Measurements from ENCODE around the gene MAB21L3. TPM values are rescaled to one million over a fixed set of nuclear protein-coding genes. Genes with fewer than 3 reads are reported as not detected.

Gene MAB21L3
- total RNA-seq, 1 donor from 2014 or later: not detected

DNA sequence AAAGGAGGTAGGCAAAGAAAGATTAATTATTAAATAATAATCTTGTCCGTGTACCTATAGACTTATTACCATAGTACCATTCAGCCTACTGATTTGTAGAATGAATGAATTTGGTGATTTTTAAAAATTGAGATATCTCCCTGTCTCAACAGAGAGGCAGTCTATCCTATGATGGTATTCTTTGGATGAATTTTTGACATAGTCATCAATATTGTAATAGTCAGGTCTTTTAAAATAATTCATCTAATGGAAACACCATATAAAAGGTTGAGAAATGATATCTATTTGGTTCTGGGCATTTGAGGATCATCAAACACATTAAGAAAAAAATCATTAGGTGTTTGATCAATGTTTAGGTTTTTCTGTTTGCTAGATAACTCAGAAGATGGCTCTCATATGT lies 35.6 kb upstream of the MAB21L3 start:
- Mint-ChIP-seq H3K27ac (no peak overlapping the region), H3K9me3 (peaks cover 6% of the 10 kb centered on the region), H3K4me1 (ENCODE audit: unreplicated experiment) (no peaks in the 10 kb centered on the region), H3K27me3 (peaks cover 3% of the 10 kb centered on the region), H3K4me3 (no peak overlapping the region), H3K36me3 (peaks cover 4% of the 10 kb centered on the region)
- TF ChIP-seq, protein P1, sequence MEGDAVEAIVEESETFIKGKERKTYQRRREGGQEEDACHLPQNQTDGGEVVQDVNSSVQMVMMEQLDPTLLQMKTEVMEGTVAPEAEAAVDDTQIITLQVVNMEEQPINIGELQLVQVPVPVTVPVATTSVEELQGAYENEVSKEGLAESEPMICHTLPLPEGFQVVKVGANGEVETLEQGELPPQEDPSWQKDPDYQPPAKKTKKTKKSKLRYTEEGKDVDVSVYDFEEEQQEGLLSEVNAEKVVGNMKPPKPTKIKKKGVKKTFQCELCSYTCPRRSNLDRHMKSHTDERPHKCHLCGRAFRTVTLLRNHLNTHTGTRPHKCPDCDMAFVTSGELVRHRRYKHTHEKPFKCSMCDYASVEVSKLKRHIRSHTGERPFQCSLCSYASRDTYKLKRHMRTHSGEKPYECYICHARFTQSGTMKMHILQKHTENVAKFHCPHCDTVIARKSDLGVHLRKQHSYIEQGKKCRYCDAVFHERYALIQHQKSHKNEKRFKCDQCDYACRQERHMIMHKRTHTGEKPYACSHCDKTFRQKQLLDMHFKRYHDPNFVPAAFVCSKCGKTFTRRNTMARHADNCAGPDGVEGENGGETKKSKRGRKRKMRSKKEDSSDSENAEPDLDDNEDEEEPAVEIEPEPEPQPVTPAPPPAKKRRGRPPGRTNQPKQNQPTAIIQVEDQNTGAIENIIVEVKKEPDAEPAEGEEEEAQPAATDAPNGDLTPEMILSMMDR (conservative IDR thresholded peaks at IDR 0.05): no peak
- DNase-seq (ENCODE audit: extremely low spot score, unreplicated experiment): no peak

DNA sequence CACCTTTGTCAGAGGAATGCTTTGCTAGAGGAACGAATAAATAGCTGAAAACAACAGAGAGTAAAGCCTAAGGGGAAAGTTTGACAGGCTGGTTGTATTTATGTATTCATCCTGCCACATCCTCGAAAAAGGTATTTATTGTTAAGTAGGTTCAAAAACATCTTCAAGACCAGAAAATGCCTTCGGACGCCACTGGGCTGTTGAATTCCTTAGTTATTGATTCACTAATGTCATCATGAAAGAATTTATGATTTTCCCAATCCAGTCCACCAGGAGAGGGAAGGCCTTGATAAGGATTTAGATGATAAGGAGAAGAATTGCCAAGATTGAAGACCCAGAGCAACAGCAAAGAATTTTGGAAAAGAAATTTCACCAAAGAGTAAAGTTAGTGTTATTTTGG lies 35.2 kb upstream of the MAB21L3 start:
- no peak for DNase-seq (ENCODE audit: extremely low spot score, unreplicated experiment)
- Mint-ChIP-seq H3K4me1 (ENCODE audit: unreplicated experiment) (no peaks in the 10 kb centered on the region), H3K9me3 (peaks cover 6% of the 10 kb centered on the region), H3K4me3 (no peak overlapping the region), H3K27me3 (peaks cover 3% of the 10 kb centered on the region), H3K36me3 (peaks cover 4% of the 10 kb centered on the region), H3K27ac (no peak overlapping the region)
- TF ChIP-seq, protein P1 (conservative IDR thresholded peaks at IDR 0.05): no peak

DNA sequence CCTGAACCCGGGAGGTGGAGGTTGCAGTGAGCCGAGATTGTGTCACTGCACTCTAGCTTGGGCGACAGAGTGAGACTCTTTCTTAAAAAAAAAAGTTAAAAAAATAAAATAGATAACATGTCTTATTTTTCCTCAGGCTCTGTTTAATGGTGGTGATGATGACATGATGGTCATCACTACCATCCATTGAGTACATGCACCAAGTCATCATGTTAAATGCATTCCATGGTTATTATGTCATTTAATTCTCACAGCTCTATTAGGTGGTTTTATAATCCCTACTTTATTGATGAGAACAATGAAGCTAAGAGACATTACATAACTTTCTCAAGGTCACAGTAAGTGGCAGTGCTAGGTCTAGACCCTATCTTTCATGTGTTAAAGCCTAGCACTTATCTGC lies 34.4 kb upstream of the MAB21L3 start:
- TF ChIP-seq, protein P1 (conservative IDR thresholded peaks at IDR 0.05): no peak
- Mint-ChIP-seq H3K4me3 (no peak overlapping the region), H3K4me1 (ENCODE audit: unreplicated experiment) (no peaks in the 10 kb centered on the region), H3K9me3 (peaks cover 6% of the 10 kb centered on the region), H3K36me3 (peaks cover 4% of the 10 kb centered on the region), H3K27me3 (peaks cover 3% of the 10 kb centered on the region), H3K27ac (no peak overlapping the region)
- no peak for DNase-seq (ENCODE audit: extremely low spot score, unreplicated experiment)

DNA sequence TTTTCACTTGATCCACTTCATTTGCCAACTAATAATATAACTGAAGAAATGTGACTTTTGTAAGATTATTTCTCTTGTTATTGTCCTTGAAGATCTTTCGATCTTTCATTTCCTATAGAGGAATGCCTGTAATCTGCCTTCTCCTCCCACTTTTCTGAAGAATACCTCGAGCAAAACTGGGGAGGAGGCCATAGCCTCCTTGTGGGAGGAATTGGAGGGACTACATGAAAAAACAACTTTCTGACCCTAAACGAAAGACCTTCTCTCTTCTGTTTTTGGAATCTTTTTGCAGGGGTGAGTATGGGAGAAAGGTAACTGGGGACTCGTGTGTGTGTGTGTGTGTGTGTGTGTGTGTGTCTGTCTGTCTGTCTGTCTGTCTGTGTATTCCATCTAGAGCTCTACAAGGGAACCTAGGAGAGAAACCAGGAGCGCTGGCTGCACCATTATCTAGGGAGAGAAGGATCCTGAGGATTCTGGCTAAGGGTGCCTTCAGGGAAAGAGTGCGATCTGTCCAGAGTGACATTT lies 32.4 kb upstream of the MAB21L3 start:
- TF ChIP-seq, protein P1 (conservative IDR thresholded peaks at IDR 0.05): peak; percentile 12
- no peak for DNase-seq (ENCODE audit: extremely low spot score, unreplicated experiment)
- H3K27me3 Mint-ChIP-seq: peaks cover 3% of the 10 kb centered on the region
- no peaks in the 10 kb centered on the region for H3K4me1 Mint-ChIP-seq (ENCODE audit: unreplicated experiment)
- peaks cover 6% of the 10 kb centered on the region for H3K9me3 Mint-ChIP-seq
- peaks cover 4% of the 10 kb centered on the region for H3K36me3 Mint-ChIP-seq
- no peak overlapping the region for H3K27ac Mint-ChIP-seq
- H3K4me3 Mint-ChIP-seq: no peak overlapping the region

DNA sequence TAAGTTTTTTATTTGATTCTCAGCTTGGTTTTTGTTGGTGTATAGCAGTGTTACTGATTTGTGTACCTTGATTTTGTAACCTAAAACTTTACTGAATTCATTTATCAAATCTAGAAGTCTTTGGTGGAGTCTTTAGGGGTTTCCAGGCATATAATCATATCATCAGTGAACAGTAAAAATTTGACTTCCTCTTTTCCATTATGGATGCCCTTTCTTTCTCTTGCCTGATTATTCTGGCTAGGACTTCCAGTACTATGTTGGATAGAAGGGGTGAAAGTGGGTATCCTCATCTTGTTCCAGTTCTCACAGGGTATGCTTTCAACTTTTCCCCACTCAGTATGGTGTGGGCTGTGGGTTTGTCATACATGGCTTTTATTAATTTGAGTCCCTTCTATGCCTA lies 23.6 kb upstream of the MAB21L3 start:
- TF ChIP-seq, protein P1 (conservative IDR thresholded peaks at IDR 0.05): no peak
- Mint-ChIP-seq H3K4me3 (no peak overlapping the region), H3K27me3 (no peaks in the 10 kb centered on the region), H3K27ac (no peak overlapping the region), H3K9me3 (peaks cover 12% of the 10 kb centered on the region), H3K4me1 (ENCODE audit: unreplicated experiment) (no peaks in the 10 kb centered on the region), H3K36me3 (no peaks in the 10 kb centered on the region)
- DNase-seq (ENCODE audit: extremely low spot score, unreplicated experiment): no peak

DNA sequence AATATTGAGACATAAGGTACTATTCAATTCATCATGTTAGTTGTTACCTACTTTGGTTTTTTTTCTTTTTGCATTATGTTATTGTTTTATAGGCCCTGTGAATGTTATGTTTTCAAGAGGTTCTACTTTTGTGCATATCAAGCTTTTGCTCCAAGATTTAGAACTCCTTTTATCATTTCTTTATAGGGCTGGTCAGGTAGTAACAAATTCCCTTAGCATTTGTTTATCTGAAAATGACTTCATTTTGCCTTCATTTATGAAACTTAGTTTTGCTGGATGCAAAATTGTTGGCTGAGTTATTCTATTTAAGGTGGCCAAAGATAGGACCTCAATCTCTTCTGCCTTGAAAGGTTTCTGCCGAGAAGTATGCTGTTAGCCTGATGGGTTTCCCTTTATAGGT lies 21.3 kb upstream of the MAB21L3 start:
- no peaks in the 10 kb centered on the region for H3K36me3 Mint-ChIP-seq
- H3K4me3 Mint-ChIP-seq: no peak overlapping the region
- TF ChIP-seq, protein P1 (conservative IDR thresholded peaks at IDR 0.05): no peak
- no peak for DNase-seq (ENCODE audit: extremely low spot score, unreplicated experiment)
- H3K27me3 Mint-ChIP-seq: no peaks in the 10 kb centered on the region
- H3K4me1 Mint-ChIP-seq (ENCODE audit: unreplicated experiment): no peaks in the 10 kb centered on the region
- no peak overlapping the region for H3K27ac Mint-ChIP-seq
- peaks cover 12% of the 10 kb centered on the region for H3K9me3 Mint-ChIP-seq
